ENCODE measurements around the gene BTBD2. TPM values are rescaled to one million over a fixed set of nuclear protein-coding genes. Genes with fewer than 3 reads are reported as not detected.

BTBD2 gene
- total RNA-seq = 10 to 100 TPM; 48.7 to 56.2 TPM

- no peak for ATAC-seq (replicated peaks in 1 of 2)
- Mint-ChIP-seq H3K9me3 (no peaks in the 10 kb centered on the region), H3K4me1 (ENCODE audit: low read depth) (peaks cover 14% of the 10 kb centered on the region), H3K27ac (peak within 1 kb of the TSS; percentile 46), H3K36me3 (ENCODE audit: insufficient read depth in 2 of 2) (no peaks in the 10 kb centered on the region), H3K4me3 (peak within 1 kb of the TSS; percentile 77 to 88), H3K27me3 (ENCODE audit: low read depth) (no peaks in the 10 kb centered on the region)
- peak; percentile 52 to 60 for DNase-seq
Observed at GRCh38 chr19:2015608-2015950, at the start of gene BTBD2. BTBD2 (minus strand) TSS chr19:2015714; CDS start chr19:2015703, 11 bp downstream.

- DNase-seq (no peak), ATAC-seq (replicated peaks in 1 of 2) (no peak)
Observed at GRCh38 chr19:2064788-2065524, 49.4 kb upstream of the BTBD2 start.

GRCh38 chr19:2064395-2064787, 48.9 kb upstream of the BTBD2 start:
- H3K4me3 Mint-ChIP-seq = no peak overlapping the region
- H3K27me3 Mint-ChIP-seq (ENCODE audit: low read depth) = no peaks in the 10 kb centered on the region
- H3K4me1 Mint-ChIP-seq (ENCODE audit: low read depth) = peaks cover 20% of the 10 kb centered on the region
- H3K36me3 Mint-ChIP-seq (ENCODE audit: insufficient read depth in 2 of 2) = no peaks in the 10 kb centered on the region
- H3K27ac Mint-ChIP-seq = no peak overlapping the region
- H3K9me3 Mint-ChIP-seq = no peaks in the 10 kb centered on the region
- no peak for DNase-seq
- no peak for ATAC-seq (replicated peaks in 1 of 2)

More at GRCh38 chr19:2064788-2065524, 49.4 kb upstream of the BTBD2 start:
- H3K4me3 Mint-ChIP-seq = no peak overlapping the region
- H3K27ac Mint-ChIP-seq = no peak overlapping the region
- H3K4me1 Mint-ChIP-seq (ENCODE audit: low read depth) = peaks cover 24% of the 10 kb centered on the region
- no peaks in the 10 kb centered on the region for H3K36me3 Mint-ChIP-seq (ENCODE audit: insufficient read depth in 2 of 2)
- H3K9me3 Mint-ChIP-seq = no peaks in the 10 kb centered on the region
- H3K27me3 Mint-ChIP-seq (ENCODE audit: low read depth) = no peaks in the 10 kb centered on the region

- H3K27me3 Mint-ChIP-seq (ENCODE audit: low read depth) = no peaks in the 10 kb centered on the region
- no peaks in the 10 kb centered on the region for H3K9me3 Mint-ChIP-seq
- no peak overlapping the region for H3K27ac Mint-ChIP-seq
- ATAC-seq (replicated peaks in 1 of 2) (no peak), DNase-seq (no peak)
- no peaks in the 10 kb centered on the region for H3K36me3 Mint-ChIP-seq (ENCODE audit: insufficient read depth in 2 of 2)
- H3K4me1 Mint-ChIP-seq (ENCODE audit: low read depth) = peaks cover 26% of the 10 kb centered on the region
- H3K4me3 Mint-ChIP-seq = peak overlapping the region in 1 of 2 donors; percentile 34
Observed at GRCh38 chr19:2063824-2064223, 48.3 kb upstream of the BTBD2 start.

GRCh38 chr19:2062770-2063169, 47.3 kb upstream of the BTBD2 start:
- ATAC-seq (replicated peaks in 1 of 2) (no peak), DNase-seq (no peak)
- Mint-ChIP-seq H3K27me3 (ENCODE audit: low read depth) (no peaks in the 10 kb centered on the region), H3K4me3 (peak overlapping the region; percentile 89 to 91), H3K9me3 (no peaks in the 10 kb centered on the region), H3K4me1 (ENCODE audit: low read depth) (peaks cover 26% of the 10 kb centered on the region), H3K36me3 (ENCODE audit: insufficient read depth in 2 of 2) (no peaks in the 10 kb centered on the region), H3K27ac (no peak overlapping the region)

GRCh38 chr19:2062389-2062729, 46.8 kb upstream of the BTBD2 start:
- H3K9me3 Mint-ChIP-seq = no peaks in the 10 kb centered on the region
- H3K27ac Mint-ChIP-seq = no peak overlapping the region
- ATAC-seq (replicated peaks in 1 of 2) = no peak
- peak overlapping the region; percentile 89 to 91 for H3K4me3 Mint-ChIP-seq
- no peaks in the 10 kb centered on the region for H3K36me3 Mint-ChIP-seq (ENCODE audit: insufficient read depth in 2 of 2)
- H3K27me3 Mint-ChIP-seq (ENCODE audit: low read depth) = no peaks in the 10 kb centered on the region
- peaks cover 26% of the 10 kb centered on the region for H3K4me1 Mint-ChIP-seq (ENCODE audit: low read depth)
- DNase-seq = no peak

- H3K36me3 Mint-ChIP-seq (ENCODE audit: insufficient read depth in 2 of 2) = no peaks in the 10 kb centered on the region
- ATAC-seq (replicated peaks in 1 of 2) (peak; percentile 85 to 89), DNase-seq (peak; percentile 99 to 100)
- no peaks in the 10 kb centered on the region for H3K27me3 Mint-ChIP-seq (ENCODE audit: low read depth)
- peak overlapping the region; percentile 33 for H3K27ac Mint-ChIP-seq
- peak overlapping the region; percentile 89 to 91 for H3K4me3 Mint-ChIP-seq
- H3K4me1 Mint-ChIP-seq (ENCODE audit: low read depth) = peaks cover 26% of the 10 kb centered on the region
- H3K9me3 Mint-ChIP-seq = no peaks in the 10 kb centered on the region
Observed at GRCh38 chr19:2061495-2062388, 46.2 kb upstream of the BTBD2 start.

- H3K27ac Mint-ChIP-seq = peak overlapping the region; percentile 97
- peak overlapping the region; percentile 91 to 94 for H3K4me3 Mint-ChIP-seq
- peak; percentile 60 to 64 for ATAC-seq (replicated peaks in 1 of 2)
- DNase-seq = peak in 1 of 2 donors; percentile 72
- no peaks in the 10 kb centered on the region for H3K36me3 Mint-ChIP-seq (ENCODE audit: insufficient read depth in 2 of 2)
- H3K4me1 Mint-ChIP-seq (ENCODE audit: low read depth) = peaks cover 31% of the 10 kb centered on the region
- no peaks in the 10 kb centered on the region for H3K9me3 Mint-ChIP-seq
- H3K27me3 Mint-ChIP-seq (ENCODE audit: low read depth) = no peaks in the 10 kb centered on the region
Observed at GRCh38 chr19:2060884-2061494, 45.5 kb upstream of the BTBD2 start.

GRCh38 chr19:2059422-2060201, 44.1 kb upstream of the BTBD2 start:
- H3K9me3 Mint-ChIP-seq = no peaks in the 10 kb centered on the region
- H3K27me3 Mint-ChIP-seq (ENCODE audit: low read depth) = no peaks in the 10 kb centered on the region
- DNase-seq (no peak), ATAC-seq (replicated peaks in 1 of 2) (no peak)
- H3K4me3 Mint-ChIP-seq = peak overlapping the region; percentile 91 to 94
- peaks cover 40% of the 10 kb centered on the region for H3K4me1 Mint-ChIP-seq (ENCODE audit: low read depth)
- H3K27ac Mint-ChIP-seq = peak overlapping the region; percentile 97
- H3K36me3 Mint-ChIP-seq (ENCODE audit: insufficient read depth in 2 of 2) = no peaks in the 10 kb centered on the region

GRCh38 chr19:2058570-2059421, 43.3 kb upstream of the BTBD2 start:
- Mint-ChIP-seq H3K4me3 (peak overlapping the region; percentile 56 to 67), H3K27ac (peak overlapping the region; percentile 85), H3K36me3 (ENCODE audit: insufficient read depth in 2 of 2) (no peaks in the 10 kb centered on the region), H3K9me3 (no peaks in the 10 kb centered on the region), H3K4me1 (ENCODE audit: low read depth) (peaks cover 40% of the 10 kb centered on the region), H3K27me3 (ENCODE audit: low read depth) (no peaks in the 10 kb centered on the region)
- no peak for ATAC-seq (replicated peaks in 1 of 2)
- DNase-seq = no peak

GRCh38 chr19:2057484-2058469, 42.3 kb upstream of the BTBD2 start:
- Mint-ChIP-seq H3K9me3 (no peaks in the 10 kb centered on the region), H3K36me3 (ENCODE audit: insufficient read depth in 2 of 2) (no peaks in the 10 kb centered on the region), H3K4me3 (peak overlapping the region in 1 of 2 donors; percentile 66), H3K27ac (no peak overlapping the region), H3K27me3 (ENCODE audit: low read depth) (no peaks in the 10 kb centered on the region), H3K4me1 (ENCODE audit: low read depth) (peaks cover 39% of the 10 kb centered on the region)
- ATAC-seq (replicated peaks in 1 of 2) = no peak
- DNase-seq = no peak
